ENCODE measurements around the gene AGTR1. TPM values are rescaled to one million over a fixed set of nuclear protein-coding genes. Genes with fewer than 3 reads are reported as not detected.

The AGTR1 gene
- total RNA-seq, 6 experiments from 2014 or later: 0.10 to 0.14 (median 0.12) TPM; not detected in 3

DNA sequence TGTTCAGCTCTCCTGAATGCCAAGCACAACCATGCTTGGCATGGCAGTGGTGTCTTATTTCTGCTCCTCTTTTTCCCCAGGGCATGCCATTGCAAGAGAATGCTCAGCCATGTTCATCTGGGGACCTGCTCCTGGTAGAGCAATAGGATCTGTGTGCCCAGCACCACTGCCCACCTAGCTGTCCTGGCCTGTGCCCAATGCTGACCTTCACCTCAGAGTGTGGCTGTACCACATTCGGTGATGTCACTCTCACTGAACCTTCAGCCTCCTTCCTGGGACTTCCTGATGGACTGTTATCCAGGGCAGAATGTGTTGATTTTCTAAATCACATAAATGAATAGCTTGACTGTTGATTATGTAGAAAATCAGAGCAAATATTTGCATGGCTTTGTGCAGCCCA, 42.0 kb downstream of the AGTR1 start:
- Mint-ChIP-seq H3K9me3 (no peaks in the 10 kb centered on the region), H3K27me3 (ENCODE audit: insufficient read depth) (peaks cover 8% of the 10 kb centered on the region; the same call in 1 of the 2 replicates), H3K27ac (no peak overlapping the region), H3K36me3 (ENCODE audit: low read depth) (no peaks in the 10 kb centered on the region), H3K4me1 (ENCODE audit: low read depth) (no peaks in the 10 kb centered on the region), H3K4me3 (no peak overlapping the region)
- DNase-seq: no peak
- TF ChIP-seq, protein P1, sequence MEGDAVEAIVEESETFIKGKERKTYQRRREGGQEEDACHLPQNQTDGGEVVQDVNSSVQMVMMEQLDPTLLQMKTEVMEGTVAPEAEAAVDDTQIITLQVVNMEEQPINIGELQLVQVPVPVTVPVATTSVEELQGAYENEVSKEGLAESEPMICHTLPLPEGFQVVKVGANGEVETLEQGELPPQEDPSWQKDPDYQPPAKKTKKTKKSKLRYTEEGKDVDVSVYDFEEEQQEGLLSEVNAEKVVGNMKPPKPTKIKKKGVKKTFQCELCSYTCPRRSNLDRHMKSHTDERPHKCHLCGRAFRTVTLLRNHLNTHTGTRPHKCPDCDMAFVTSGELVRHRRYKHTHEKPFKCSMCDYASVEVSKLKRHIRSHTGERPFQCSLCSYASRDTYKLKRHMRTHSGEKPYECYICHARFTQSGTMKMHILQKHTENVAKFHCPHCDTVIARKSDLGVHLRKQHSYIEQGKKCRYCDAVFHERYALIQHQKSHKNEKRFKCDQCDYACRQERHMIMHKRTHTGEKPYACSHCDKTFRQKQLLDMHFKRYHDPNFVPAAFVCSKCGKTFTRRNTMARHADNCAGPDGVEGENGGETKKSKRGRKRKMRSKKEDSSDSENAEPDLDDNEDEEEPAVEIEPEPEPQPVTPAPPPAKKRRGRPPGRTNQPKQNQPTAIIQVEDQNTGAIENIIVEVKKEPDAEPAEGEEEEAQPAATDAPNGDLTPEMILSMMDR (IDR thresholded peaks at IDR 0.05): no peak

GRCh38 chr3:148740291-148740690, 42.6 kb downstream of the AGTR1 start:
- no peak for DNase-seq
- Mint-ChIP-seq H3K4me1 (ENCODE audit: low read depth) (no peaks in the 10 kb centered on the region), H3K27me3 (ENCODE audit: insufficient read depth) (peaks cover 8% of the 10 kb centered on the region; the same call in 1 of the 2 replicates), H3K36me3 (ENCODE audit: low read depth) (no peaks in the 10 kb centered on the region), H3K4me3 (no peak overlapping the region), H3K9me3 (no peaks in the 10 kb centered on the region), H3K27ac (no peak overlapping the region)
- TF ChIP-seq, protein P1 (IDR thresholded peaks at IDR 0.05): no peak

- Mint-ChIP-seq H3K9me3 (no peaks in the 10 kb centered on the region), H3K27ac (no peak overlapping the region), H3K27me3 (ENCODE audit: insufficient read depth) (peaks cover 8% of the 10 kb centered on the region; the same call in 1 of the 2 replicates), H3K4me1 (ENCODE audit: low read depth) (no peaks in the 10 kb centered on the region), H3K4me3 (no peak overlapping the region), H3K36me3 (ENCODE audit: low read depth) (no peaks in the 10 kb centered on the region)
- TF ChIP-seq, protein P1 (IDR thresholded peaks at IDR 0.05): no peak
- no peak for DNase-seq
These were observed 43.5 kb downstream of the AGTR1 start for GRCh38 chr3:148741219-148741618.

- Mint-ChIP-seq H3K27me3 (ENCODE audit: insufficient read depth) (peaks cover 8% of the 10 kb centered on the region; the same call in 1 of the 2 replicates), H3K9me3 (no peaks in the 10 kb centered on the region), H3K4me3 (no peak overlapping the region), H3K27ac (no peak overlapping the region), H3K36me3 (ENCODE audit: low read depth) (no peaks in the 10 kb centered on the region), H3K4me1 (ENCODE audit: low read depth) (no peaks in the 10 kb centered on the region)
- no peak for DNase-seq
- TF ChIP-seq, protein P1 (IDR thresholded peaks at IDR 0.05): no peak
These were observed 44.4 kb downstream of the AGTR1 start for GRCh38 chr3:148742118-148742517.

GRCh38 chr3:148746053-148746452, 48.4 kb downstream of the AGTR1 start:
- H3K9me3 Mint-ChIP-seq: no peaks in the 10 kb centered on the region
- H3K36me3 Mint-ChIP-seq (ENCODE audit: low read depth): no peaks in the 10 kb centered on the region
- TF ChIP-seq, protein P1 (IDR thresholded peaks at IDR 0.05): no peak
- no peak overlapping the region for H3K4me3 Mint-ChIP-seq
- DNase-seq: no peak
- H3K4me1 Mint-ChIP-seq (ENCODE audit: low read depth): no peaks in the 10 kb centered on the region
- no peak overlapping the region for H3K27ac Mint-ChIP-seq
- H3K27me3 Mint-ChIP-seq (ENCODE audit: insufficient read depth): peaks cover 3% of the 10 kb centered on the region

GRCh38 chr3:148748283-148748682, 50.6 kb downstream of the AGTR1 start:
- no peak overlapping the region for H3K27ac Mint-ChIP-seq

More at GRCh38 chr3:148748283-148748682, 50.6 kb downstream of the AGTR1 start:
- no peak for DNase-seq
- Mint-ChIP-seq H3K36me3 (ENCODE audit: low read depth) (no peaks in the 10 kb centered on the region), H3K4me1 (ENCODE audit: low read depth) (no peaks in the 10 kb centered on the region), H3K9me3 (no peaks in the 10 kb centered on the region), H3K4me3 (no peak overlapping the region), H3K27me3 (ENCODE audit: insufficient read depth) (peaks cover 9% of the 10 kb centered on the region)
- TF ChIP-seq, protein P1 (IDR thresholded peaks at IDR 0.05): no peak
